ENCODE data around the gene PCBP3. TPM values are rescaled to one million over a fixed set of nuclear protein-coding genes. Genes with fewer than 3 reads are reported as not detected.

The PCBP3 gene
- total RNA-seq, 4 donors from 2014 or later, result 0.47 to 5.3 (median 1.0) TPM; not detected in 1

DNA sequence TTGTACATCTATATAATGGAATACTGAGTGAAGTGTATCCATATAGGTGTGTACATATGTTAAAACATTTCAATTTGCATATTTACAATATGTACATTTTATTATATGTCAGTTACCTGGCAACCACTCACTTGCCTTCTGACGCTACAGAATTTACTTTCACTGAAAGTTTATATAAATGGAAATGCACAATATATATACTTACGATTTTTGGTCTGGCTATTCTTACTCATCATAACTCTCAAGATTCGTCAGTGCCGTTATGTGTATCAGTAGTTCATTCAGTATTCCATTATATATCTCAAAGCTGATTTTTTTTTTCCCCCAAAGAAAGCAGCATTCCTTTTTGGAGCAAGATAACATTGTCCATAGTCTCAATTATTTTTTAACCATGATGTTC lies 138.2 kb downstream of the PCBP3 start:
- Histone ChIP-seq H3K4me1 (no peaks in the 10 kb centered on the region), H3K27ac (no peak overlapping the region), H3K27me3 (peaks cover 0 to 4% (median 0%) of the 10 kb centered on the region in 4 donors), H3K4me3 (no peak overlapping the region), H3K36me3 (no peaks in the 10 kb centered on the region), H3K9me3 (peaks cover 0 to 5% (median 0%) of the 10 kb centered on the region in 3 donors)
- 67 to 69% methylated on average over 4 of the region's 4 CpGs for WGBS, 2 donors
- TF ChIP-seq CTCF (IDR thresholded peaks at IDR 0.05), result no peak
- TF ChIP-seq POLR2A (IDR thresholded peaks at IDR 0.05), result no peak
- intact Hi-C loops (cut with DNase I), result no loop called here
- DNase-seq, result no peak

DNA sequence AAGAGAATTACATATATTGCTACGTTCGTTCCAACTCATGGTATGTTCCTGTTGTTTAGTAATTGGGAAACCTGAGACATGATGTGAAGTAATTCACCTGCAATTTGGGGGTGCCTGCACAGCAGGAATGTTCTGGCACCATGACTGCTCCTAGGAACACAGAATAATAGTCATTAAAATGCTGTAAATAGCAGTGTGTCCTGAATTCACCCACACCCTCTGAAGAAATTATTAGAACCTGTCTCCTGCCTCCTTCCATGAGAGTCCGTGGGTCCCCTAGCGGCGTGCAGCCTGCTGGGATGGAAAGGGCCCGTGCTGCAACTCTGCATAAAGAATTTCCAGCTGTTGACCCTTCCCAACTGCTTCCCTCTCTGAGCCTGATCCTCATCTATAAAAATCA lies 143.1 kb downstream of the PCBP3 start:
- intact Hi-C loops (cut with DNase I), result no loop called here
- Histone ChIP-seq H3K27ac (no peak overlapping the region), H3K27me3 (peaks cover 0 to 8% (median 0%) of the 10 kb centered on the region in 4 donors), H3K36me3 (no peaks in the 10 kb centered on the region), H3K9me3 (no peaks in the 10 kb centered on the region), H3K4me3 (no peak overlapping the region), H3K4me1 (no peaks in the 10 kb centered on the region)
- WGBS, 2 donors, result 73 to 79% methylated on average over 6 of the region's 6 CpGs
- TF ChIP-seq CTCF (IDR thresholded peaks at IDR 0.05), result no peak
- DNase-seq, result no peak

DNA sequence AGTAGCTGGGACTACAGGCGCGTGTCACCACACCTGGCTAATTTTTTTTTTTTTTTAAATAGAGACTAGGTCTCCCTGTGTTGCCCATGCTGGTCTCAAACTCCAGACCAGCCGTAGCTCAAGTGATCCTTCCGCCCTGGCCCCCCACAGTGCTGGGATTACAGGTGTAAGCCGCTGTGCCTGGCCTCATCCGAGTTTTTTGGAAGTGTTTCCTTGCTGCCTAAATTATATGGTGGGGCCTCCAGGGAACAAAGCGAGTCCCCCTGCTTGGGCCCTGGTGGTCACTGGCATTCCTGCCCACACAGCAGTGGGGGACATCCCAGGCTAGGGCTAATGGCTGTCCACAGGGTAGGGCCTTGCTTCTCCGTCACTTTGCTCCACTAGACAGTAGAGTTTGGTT lies 143.8 kb downstream of the PCBP3 start:
- 83 to 96% methylated on average over 6 to 7 of the region's 8 CpGs for whole genome bisulfite sequencing, 2 donors
- no peak overlapping the region for H3K4me3 ChIP-seq

GRCh38 chr21:45788198-45788597 lies 144.7 kb downstream of the PCBP3 start:
- Histone ChIP-seq H3K4me3 (no peak overlapping the region), H3K4me1 (no peaks in the 10 kb centered on the region), H3K36me3 (no peaks in the 10 kb centered on the region), H3K9me3 (no peaks in the 10 kb centered on the region), H3K27ac (no peak overlapping the region), H3K27me3 (peaks cover 0 to 12% (median 0%) of the 10 kb centered on the region in 4 donors)
- 72 to 84% methylated on average over 10 to 16 of the region's 16 CpGs for WGBS, 2 donors
- TF ChIP-seq POLR2A (IDR thresholded peaks at IDR 0.05) (no peak), CTCF (IDR thresholded peaks at IDR 0.05) (no peak)
- no peak for DNase-seq
- intact Hi-C loops (cut with DNase I), result no loop called here

More for the DNA sequence above, 143.8 kb downstream of the PCBP3 start:
- Histone ChIP-seq H3K4me1 (no peaks in the 10 kb centered on the region), H3K27me3 (peaks cover 0 to 8% (median 0%) of the 10 kb centered on the region in 4 donors), H3K36me3 (no peaks in the 10 kb centered on the region), H3K9me3 (no peaks in the 10 kb centered on the region), H3K27ac (no peak overlapping the region)
- TF ChIP-seq CTCF (IDR thresholded peaks at IDR 0.05), result no peak
- TF ChIP-seq POLR2A (IDR thresholded peaks at IDR 0.05), result no peak
- DNase-seq, result no peak
- intact Hi-C loops (cut with DNase I), result no loop called here

- Histone ChIP-seq H3K27ac (no peak overlapping the region), H3K27me3 (peaks cover 0 to 12% (median 0%) of the 10 kb centered on the region in 4 donors), H3K36me3 (no peaks in the 10 kb centered on the region), H3K9me3 (no peaks in the 10 kb centered on the region), H3K4me3 (no peak overlapping the region), H3K4me1 (no peaks in the 10 kb centered on the region)
- TF ChIP-seq CTCF (IDR thresholded peaks at IDR 0.05) (no peak), POLR2A (IDR thresholded peaks at IDR 0.05) (no peak)
- DNase-seq, result no peak
- 89 to 92% methylated on average over 12 to 14 of the region's 14 CpGs for WGBS, 2 donors
- intact Hi-C loops (cut with DNase I), result no loop called here
These were observed 145.3 kb downstream of the PCBP3 start for GRCh38 chr21:45788637-45789506.
